Breast epithelium (tissue), 4 donors: ENCODE measurements around the gene PNMA8A. TPM values are rescaled to one million over a fixed set of nuclear protein-coding genes. Genes with fewer than 3 reads are reported as not detected.

Experiments
- DNase-seq, 2 donors: peaks; one replicate each; pipeline ENCODE4 v3.0.0-alpha.2; 2019; ENCODE audit warnings: low spot score in 2 of 2
- H3K27ac ChIP-seq, 2 donors: fragments of 200-600 bp; sonication (generic) in 1 of 2; one replicate each; pipeline ENCODE4 v1.5.1; 2016 to 2019; ENCODE audit warnings: mild to moderate bottlenecking in 1 of 2
- H3K27me3 ChIP-seq, 2 donors: fragments of 200-600 bp; sonication (generic) in 1 of 2; one replicate each; pipeline versions ENCODE4 v1.5.1 to v1.6.0; 2017 to 2019; ENCODE audit warnings: control low read depth in 1 of 2, mild to moderate bottlenecking in 1 of 2
- H3K36me3 ChIP-seq: fragments of 200-600 bp; one replicate; pipeline ENCODE4 v1.5.1; 2019
- H3K4me1 ChIP-seq, 2 donors: fragments of 200-600 bp; sonication (generic); one replicate each; pipeline ENCODE4 v1.5.1; 2016 to 2019; ENCODE audit warnings: control low read depth in 1 of 2
- H3K4me3 ChIP-seq, 3 donors: fragments of 200-600 bp; sonication (generic); 1 replicate in 2 of 3; 2 replicates in 1 of 3; pipeline ENCODE4 v1.5.1; 2016 to 2019; ENCODE audit warnings: mild to moderate bottlenecking in 3 of 3, moderate library complexity in 2 of 3
- H3K9me3 ChIP-seq, 2 donors: fragments of 200-600 bp; sonication (generic) in 1 of 2; one replicate each; pipeline ENCODE4 v1.5.1; 2016 to 2019; ENCODE audit warnings: control low read depth in 1 of 2
- CTCF ChIP-seq, 3 donors: fragments of 450-650 bp; IDR thresholded peaks; one replicate each; pipeline ENCODE4 v1.5.1; 2016 to 2017; ENCODE audit warnings: antibody characterized with exemption in 3 of 3, mild to moderate bottlenecking in 3 of 3, moderate library complexity in 3 of 3
- POLR2A ChIP-seq: fragments of 450-650 bp; IDR thresholded peaks from one replicate; pipeline ENCODE4 v1.6.1; 2016; ENCODE audit warnings: antibody characterized with exemption, mild to moderate bottlenecking, moderate library complexity
- POLR2AphosphoS5 ChIP-seq, 3 donors: sonication (generic); formaldehyde crosslinking; IDR thresholded peaks; one replicate each; pipeline ENCODE4 v1.6.1; 2017; ENCODE audit warnings: antibody characterized with exemption in 3 of 3
- intact Hi-C: fragments of 100-400 bp; cut with DNase I; formaldehyde crosslinking; loops from one replicate; pipeline ENCODE4 v1.15.1; 2023; ENCODE audit warnings: low total_unique reads
- total RNA-seq, 3 donors: library from RNA; depleted of rRNA; stranded (reverse); fragments of >200 nt; gene quantifications; one replicate each; pipeline ENCODE4 v1.1.0, GENCODE V29; 2016

The PNMA8A gene
- total RNA-seq, 3 donors from 2014 or later = 0.80 to 8.8 (median 2.3) TPM

GRCh38 chr19:46428239-46429135 is 42.9 kb downstream of the PNMA8A start, which contains the start of gene PNMA8C:
Gene PNMA8C (minus strand): TSS chr19:46428936. CDS start chr19:46428359, 577 bp downstream.
- DNase-seq = peak in 1 of 2 donors; percentile 73
- no peaks in the 10 kb centered on the region for H3K36me3 ChIP-seq
- H3K27ac ChIP-seq = peak within 1 kb of the TSS in 1 of 2 donors; percentile 16
- peaks cover 0 to 3% of the 10 kb centered on the region in 2 donors for H3K4me1 ChIP-seq
- no peaks in the 10 kb centered on the region for H3K27me3 ChIP-seq
- intact Hi-C loops = no loop called here
- H3K4me3 ChIP-seq = peak within 1 kb of the TSS in 2 of 3 donors; percentile 50 to 59
- H3K9me3 ChIP-seq = no peaks in the 10 kb centered on the region
- TF ChIP-seq CTCF (IDR thresholded peaks at IDR 0.05) (no peak), POLR2AphosphoS5 (IDR thresholded peaks at IDR 0.05) (no peak), POLR2A (no peak)

- Histone ChIP-seq H3K9me3 (no peaks in the 10 kb centered on the region), H3K4me3 (peak overlapping the region in 2 of 3 donors; percentile 59 to 71), H3K4me1 (peaks cover 0 to 3% of the 10 kb centered on the region in 2 donors), H3K27me3 (no peaks in the 10 kb centered on the region), H3K36me3 (no peaks in the 10 kb centered on the region), H3K27ac (peak overlapping the region in 1 of 2 donors; percentile 72)
- intact Hi-C loops = loop anchor here (2.0 kb wide), 1 partner anchor 71 kb away; no protein-coding TSS in a partner anchor
- TF ChIP-seq CTCF (IDR thresholded peaks at IDR 0.05) (no peak), POLR2AphosphoS5 (IDR thresholded peaks at IDR 0.05) (no peak), POLR2A (no peak)
- DNase-seq = no peak
Observed at GRCh38 chr19:46427518-46428045, 43.8 kb downstream of the PNMA8A start.

GRCh38 chr19:46426506-46427162 is 44.7 kb downstream of the PNMA8A start:
- H3K27me3 ChIP-seq = no peaks in the 10 kb centered on the region
- DNase-seq = no peak
- TF ChIP-seq POLR2A (no peak), POLR2AphosphoS5 (IDR thresholded peaks at IDR 0.05) (no peak), CTCF (IDR thresholded peaks at IDR 0.05) (no peak)
- no peaks in the 10 kb centered on the region for H3K36me3 ChIP-seq
- intact Hi-C loops = loop anchor here (2.0 kb wide), 1 partner anchor 72 kb away; no protein-coding TSS in a partner anchor
- peak overlapping the region; percentile 51 to 71 (median 59) for H3K4me3 ChIP-seq
- no peaks in the 10 kb centered on the region for H3K9me3 ChIP-seq
- H3K4me1 ChIP-seq = peaks cover 0 to 3% of the 10 kb centered on the region in 2 donors
- peak overlapping the region; percentile 60 to 72 for H3K27ac ChIP-seq

GRCh38 chr19:46426035-46426505 is 45.3 kb downstream of the PNMA8A start:
- peak overlapping the region; percentile 60 to 72 for H3K27ac ChIP-seq
- peak overlapping the region; percentile 51 to 71 (median 59) for H3K4me3 ChIP-seq
- DNase-seq = no peak
- TF ChIP-seq POLR2A = no peak
- TF ChIP-seq POLR2AphosphoS5 (IDR thresholded peaks at IDR 0.05) = no peak
- TF ChIP-seq CTCF (IDR thresholded peaks at IDR 0.05) = no peak
- H3K36me3 ChIP-seq = no peaks in the 10 kb centered on the region
- no peaks in the 10 kb centered on the region for H3K27me3 ChIP-seq
- intact Hi-C loops = loop anchor here (2.0 kb wide), 1 partner anchor 73 kb away; no protein-coding TSS in a partner anchor
- H3K9me3 ChIP-seq = no peaks in the 10 kb centered on the region
- peaks cover 0 to 3% of the 10 kb centered on the region in 2 donors for H3K4me1 ChIP-seq
